ENCODE data around the gene PAK1IP1.
"Not testable (repeated sequence)": the region's sequence is repeated elsewhere in the genome, so short reads cannot be mapped to it uniquely, and the experiment has no call there.

The PAK1IP1 gene, protein sequence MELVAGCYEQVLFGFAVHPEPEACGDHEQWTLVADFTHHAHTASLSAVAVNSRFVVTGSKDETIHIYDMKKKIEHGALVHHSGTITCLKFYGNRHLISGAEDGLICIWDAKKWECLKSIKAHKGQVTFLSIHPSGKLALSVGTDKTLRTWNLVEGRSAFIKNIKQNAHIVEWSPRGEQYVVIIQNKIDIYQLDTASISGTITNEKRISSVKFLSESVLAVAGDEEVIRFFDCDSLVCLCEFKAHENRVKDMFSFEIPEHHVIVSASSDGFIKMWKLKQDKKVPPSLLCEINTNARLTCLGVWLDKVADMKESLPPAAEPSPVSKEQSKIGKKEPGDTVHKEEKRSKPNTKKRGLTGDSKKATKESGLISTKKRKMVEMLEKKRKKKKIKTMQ

DNA sequence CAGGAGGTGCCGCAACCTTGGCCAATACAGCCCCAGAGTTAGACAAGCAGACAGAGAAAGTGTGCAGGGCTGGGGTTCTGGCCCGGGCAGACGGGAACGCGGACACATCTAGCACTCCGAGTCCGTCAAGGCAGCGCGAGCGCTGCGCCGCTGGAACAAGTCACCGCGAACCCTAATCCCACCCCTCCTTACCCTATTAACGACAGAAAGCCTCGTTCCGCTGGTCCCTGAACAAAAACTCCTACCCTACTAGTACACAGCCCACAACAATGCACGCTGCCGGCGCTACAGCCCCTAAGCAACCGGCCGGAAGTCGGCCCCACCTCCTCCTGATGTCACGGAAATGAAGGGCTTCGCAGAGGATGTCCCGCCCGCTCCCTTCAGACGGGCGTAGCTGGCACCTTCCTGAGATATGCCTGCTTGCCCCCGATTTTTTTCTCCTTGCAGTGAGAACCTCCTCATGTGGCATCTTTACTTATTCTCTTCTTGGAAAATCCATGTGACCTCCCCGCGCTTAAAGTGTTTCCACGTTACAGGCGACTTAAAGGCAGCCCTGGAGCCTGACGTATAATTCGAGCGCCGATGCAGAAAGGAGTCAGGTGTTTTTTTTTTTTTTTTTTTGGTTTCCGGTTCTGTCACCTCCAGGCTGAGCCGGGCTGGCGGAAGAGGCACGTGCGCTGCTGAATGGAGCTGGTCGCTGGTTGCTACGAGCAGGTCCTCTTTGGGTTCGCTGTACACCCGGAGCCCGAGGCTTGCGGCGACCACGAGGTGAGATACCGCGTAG lies at the start of gene PAK1IP1, which contains the start of gene C6orf52:
TSS of gene PAK1IP1 (plus strand) at position 671 of the 784 bp plus-strand sequence. CDS start at position 685, 14 bp downstream.
TSS of gene C6orf52 (minus strand) at position 315 of the 784 bp plus-strand sequence. CDS start 7,066 bp downstream, outside the sequence.
- DNase-seq, result peak; percentile 92 to 94

DNA sequence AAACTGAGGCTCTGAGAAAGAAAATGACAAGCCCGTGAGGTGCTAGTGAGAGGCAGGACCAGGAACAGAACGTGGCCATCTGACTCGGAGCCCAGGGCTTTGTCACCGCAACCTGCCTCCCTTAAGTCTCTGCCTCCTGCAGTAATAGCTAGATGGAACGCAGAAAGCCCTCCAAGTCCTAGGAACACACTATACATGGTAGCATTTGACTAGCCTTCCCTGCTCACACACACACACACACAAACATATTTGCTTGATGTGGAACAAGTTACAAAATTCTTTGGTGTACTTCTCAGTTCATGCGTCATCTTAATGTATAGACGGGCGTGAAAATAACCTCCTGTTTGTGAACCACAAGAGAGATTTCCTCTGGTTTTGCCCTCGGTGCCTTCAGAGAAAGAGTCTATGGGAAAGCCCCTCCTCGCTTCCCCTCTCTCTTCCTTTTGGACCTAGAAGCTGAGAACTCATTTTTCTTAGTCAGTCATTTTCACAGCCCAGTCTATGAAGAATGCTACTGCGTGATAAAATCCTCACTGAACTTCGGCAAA lies 39.2 kb upstream of the PAK1IP1 start:
- no peak for DNase-seq

DNA sequence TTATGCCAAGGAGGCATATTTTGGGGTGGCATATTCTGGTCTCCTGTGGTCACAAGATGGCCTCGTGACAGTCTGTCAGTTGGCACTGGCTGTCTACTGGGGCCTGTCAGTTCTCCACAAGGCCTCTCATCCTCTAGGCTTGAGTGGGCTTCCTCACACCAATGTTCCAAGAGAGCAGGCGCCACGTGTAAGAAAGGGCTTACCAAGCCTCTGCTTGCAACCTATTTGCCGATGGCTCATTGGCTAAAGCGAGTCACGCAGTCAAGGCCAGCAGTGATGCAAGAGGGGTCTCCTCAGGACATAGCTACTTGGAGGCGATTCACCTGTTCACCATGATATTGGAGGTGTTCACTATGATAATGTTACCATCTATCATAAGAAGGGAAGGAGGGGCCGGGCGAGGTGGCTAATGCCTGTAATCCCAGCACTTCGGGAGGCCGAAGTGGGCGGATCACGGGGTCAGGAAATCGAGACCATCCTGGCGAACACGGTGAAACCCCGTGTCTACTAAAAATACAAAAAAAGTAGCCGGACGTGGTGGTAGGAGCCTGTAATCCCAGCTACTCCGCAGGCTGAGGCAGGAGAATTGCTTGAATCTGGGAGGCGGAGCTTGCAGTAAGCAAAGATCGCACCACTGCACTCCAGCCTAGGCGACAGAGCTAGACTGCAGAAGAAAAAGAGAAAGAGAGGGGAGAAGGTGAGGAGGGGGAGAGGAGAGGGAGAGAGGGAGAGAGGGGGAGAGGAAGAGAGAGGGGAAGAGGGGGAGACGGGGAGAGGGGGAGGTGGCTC lies 35.7 kb upstream of the PAK1IP1 start:
- no peak for DNase-seq

- peak in 1 of 2 experiments; percentile 28 for DNase-seq
These were observed 34.9 kb upstream of the PAK1IP1 start for GRCh38 chr6:10659699-10660348.

DNA sequence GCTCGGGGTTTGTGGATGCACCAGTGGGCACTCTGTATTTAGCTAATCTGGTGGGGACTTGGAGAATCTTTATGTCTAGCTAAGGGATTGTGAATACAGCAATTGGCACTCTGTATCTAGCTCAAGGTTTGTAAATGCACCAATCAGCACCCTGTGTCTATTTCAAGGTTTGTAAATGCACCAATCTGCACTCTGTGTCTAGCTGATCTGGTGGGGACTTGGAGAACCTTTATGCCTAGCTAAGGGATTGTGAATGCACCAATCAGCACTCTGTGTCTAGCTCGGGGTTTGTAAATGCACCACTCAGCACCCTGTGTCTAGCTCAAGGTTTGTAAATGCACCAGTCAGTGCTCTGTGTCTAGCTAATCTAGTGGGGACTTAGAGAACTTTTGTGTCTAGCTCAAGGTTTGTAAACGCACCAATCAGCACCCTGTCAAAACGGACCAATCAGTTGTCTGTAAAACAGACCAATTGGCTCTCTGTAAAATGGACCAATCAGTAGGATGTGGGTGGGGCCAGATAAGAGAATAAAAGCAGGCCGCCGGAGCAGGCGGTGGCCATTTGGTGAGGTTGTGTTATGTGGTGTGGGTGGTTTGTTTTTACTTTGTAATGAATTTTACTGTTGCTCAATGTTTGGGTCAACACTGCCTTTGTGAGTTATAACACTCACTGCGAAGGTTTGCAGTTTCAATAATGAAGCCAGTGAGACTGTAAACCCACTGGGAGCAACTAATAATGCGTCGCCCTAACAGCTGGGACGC lies 34.2 kb upstream of the PAK1IP1 start:
- DNase-seq, result not testable (repeated sequence)

GRCh38 chr6:10662207-10662606 lies 32.6 kb upstream of the PAK1IP1 start:
- no peak for DNase-seq

DNA sequence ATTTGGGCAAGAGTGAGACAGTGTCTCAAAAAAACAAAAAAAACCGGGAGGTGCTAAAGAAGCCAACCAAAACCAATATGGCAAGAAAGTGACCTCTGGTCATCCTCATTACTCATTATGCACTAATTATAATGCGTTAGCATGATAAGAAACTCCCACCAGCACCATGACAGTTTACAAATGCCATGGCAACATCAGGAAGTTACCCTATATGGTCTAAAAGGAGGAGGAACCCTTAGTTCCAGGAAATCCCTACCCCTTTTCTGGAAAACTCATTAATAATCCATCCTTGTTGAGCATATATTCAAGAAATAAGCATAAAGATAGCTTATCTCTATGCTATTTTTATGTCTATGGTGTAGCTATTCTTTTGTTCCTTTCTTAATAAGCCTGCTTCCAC lies 32.0 kb upstream of the PAK1IP1 start:
- DNase-seq, result no peak

DNA sequence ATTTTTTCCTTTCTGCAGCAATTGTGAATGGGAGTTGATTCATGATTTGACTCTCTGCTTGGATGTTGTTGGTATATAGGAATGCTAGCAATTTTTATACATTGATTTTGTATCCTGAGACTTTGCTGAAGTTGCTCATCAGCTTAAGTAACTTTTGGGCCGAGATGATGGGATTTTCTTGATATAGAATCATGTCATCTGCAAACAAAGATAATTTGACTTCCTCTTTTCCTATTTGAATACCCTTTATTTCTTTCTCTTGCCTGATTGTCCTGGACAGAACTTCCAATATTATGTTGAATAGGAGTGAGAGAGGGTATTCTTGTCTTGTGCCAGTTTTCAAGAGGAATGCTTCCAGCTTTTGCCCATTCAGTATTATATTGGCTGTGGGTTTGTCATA lies 29.2 kb upstream of the PAK1IP1 start:
- DNase-seq, result not testable (repeated sequence)

GRCh38 chr6:10668126-10668917 lies 26.4 kb upstream of the PAK1IP1 start:
- no peak for DNase-seq

DNA sequence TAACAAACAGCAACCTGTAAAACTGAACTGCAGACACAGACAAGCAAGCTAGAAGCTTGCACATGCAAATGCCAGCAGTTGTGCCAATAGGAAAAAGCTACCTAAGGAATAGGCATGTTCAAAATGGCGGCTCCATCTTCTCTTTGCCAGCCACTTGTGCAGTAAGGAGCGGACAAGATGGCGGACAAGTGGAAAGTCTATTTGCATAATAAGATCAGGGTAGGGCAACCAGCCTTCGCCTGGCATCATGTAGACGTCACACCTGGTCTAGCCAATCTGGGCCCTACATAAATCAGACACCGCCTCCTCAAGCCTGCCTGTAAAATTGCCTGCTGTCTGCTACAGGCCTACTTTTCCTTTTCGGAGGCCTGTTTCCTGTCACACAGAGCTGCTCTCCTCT lies 18.4 kb upstream of the PAK1IP1 start:
- no peak for DNase-seq

DNA sequence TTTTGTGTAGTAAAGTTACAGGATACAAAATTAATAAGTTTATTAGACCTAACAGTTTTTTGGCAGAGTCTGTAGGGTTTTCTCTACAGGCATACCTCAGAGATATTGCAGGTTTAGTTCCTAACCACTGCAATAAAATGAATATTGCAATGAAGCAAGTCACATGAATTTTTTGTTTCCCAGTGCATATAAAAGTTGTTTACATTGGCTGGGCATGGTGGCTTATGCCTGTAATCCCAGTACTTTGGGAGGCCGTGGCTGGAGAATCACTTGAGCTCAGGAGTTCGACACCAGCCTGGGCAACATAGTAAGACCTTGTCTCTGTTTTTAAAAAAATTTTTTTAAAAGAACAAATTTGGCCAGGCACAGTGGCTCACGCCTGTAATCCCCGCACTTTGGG lies 16.3 kb upstream of the PAK1IP1 start:
- no peak for DNase-seq

GRCh38 chr6:10681795-10682194 lies 13.0 kb upstream of the PAK1IP1 start:
- no peak for DNase-seq

GRCh38 chr6:10682355-10682988 lies 12.3 kb upstream of the PAK1IP1 start:
- DNase-seq, result no peak

GRCh38 chr6:10684618-10685017 lies 10.2 kb upstream of the PAK1IP1 start:
- DNase-seq, result no peak

DNA sequence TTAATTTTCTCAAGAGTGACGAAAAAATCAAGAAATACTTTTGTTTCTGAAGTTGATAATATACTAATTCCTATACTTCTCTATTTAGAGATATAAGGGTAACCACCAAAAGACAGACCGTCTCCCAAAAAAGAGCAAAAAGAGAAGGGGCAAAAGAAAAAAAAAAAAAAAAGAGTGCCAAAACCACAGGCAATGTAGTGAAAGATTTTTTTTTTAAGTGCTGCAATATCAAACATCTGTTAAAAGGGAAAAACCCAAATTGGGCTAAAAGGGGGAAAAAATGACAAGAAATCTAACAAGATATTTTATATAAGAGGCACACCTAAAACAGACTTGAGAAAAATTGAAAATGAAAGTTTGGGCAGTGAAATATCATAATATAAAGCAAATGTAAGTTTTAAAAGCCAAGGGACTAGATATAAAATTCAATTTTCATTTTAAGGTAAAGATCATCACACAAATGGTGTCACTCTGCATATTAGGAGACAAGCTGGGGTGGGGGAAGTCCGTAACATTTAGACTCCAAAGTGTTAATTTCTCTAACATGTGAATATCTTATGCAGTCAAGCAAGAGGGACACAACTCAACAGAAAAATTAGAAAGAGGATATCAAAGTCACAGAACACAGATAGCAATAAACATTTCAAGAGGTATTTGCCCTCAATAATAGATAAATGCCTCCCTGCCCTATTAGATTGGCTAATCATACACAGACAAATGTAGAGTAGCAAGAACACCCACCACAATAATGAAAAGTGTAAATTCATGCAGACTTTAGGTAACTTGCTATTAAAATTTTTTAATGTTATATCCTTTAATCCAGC lies 9.5 kb upstream of the PAK1IP1 start:
- DNase-seq, result no peak

DNA sequence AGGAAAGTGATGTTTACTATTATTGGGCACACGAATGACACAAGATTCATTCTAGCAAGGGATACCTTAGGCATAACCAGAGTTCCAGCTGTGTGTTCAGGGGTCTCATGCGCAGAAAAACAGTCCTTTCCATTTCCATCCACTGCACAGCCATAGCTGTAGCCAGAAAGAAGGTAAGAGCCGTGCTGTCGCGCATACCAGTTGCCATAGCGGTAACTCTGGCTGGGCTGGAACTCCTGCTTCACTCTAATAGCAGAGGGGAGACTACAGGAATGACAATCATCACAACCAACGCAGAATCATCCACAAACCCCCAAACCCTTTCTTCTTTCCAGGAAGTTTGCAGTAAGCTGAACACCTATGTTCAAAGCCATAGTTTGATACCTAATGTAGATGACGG lies 7.9 kb upstream of the PAK1IP1 start:
- DNase-seq, result no peak

DNA sequence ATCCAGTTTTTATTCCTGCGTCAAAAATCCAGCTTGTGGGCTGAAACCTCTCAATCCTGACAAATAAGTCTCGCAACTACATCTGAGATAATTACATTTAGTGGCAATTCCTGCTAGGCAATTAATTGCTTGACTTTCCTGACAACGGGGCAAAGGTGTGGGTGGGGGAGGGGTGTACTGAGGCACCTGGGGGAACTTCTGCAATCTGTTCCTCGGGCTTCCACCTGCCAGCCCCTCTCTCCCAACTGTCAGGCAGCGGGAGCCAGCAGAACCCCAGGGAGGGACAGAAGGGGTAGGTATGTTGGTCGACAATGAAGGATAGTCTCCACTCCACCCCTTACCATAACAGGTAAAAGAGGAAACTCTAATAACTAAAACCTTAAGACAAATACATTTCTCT lies 7.2 kb upstream of the PAK1IP1 start:
- DNase-seq, result no peak

DNA sequence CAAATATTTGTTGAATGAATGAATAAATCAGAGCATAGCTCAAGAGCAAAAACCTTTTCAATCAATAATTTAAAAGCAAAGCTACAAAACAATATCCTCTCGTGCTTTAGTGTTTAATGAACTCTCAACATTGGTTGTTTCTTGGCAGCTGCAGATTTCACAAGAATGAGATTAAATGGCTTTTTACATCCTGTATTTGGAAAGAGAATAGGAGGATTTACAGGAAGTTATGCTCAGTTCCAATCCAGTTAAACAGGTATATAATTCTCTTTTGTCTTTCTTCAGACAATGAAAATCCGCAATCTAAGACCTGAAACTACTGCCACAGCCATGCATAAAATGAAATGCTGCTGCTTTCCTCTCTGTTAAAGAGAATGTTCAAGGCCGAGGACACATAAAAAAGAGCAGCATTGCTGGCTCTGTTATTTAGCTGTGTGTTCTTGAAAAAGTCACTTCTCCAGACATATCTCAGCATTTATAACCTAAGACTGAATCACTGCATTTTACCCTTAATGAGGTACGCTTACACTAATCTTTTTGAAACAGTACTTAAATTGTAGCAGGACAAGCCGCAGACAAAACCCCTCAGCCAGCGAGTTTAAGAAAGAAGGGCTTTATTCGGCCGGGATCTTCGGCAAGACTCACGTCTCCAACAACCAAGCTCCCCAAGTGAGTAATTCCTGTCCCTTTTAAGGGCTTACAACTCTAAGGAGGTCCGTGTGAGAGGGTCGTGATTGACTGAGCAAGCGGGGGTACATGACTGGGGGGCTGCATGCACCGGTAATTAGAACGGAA lies 3.9 kb upstream of the PAK1IP1 start:
- DNase-seq, result no peak
